GM12878 (cell line): Measurements from ENCODE around the gene SMARCAD1. TPM values are rescaled to one million over a fixed set of nuclear protein-coding genes. Genes with fewer than 3 reads are reported as not detected.

Experiments used
- ATAC-seq: fragments of 200-7000 bp; cut with Tn5 transposase; 3 replicates; pipeline ENCODE4 v1.9.1; 2020; ENCODE audit warnings: mild to moderate bottlenecking, moderate library complexity
- BruUV-seq: library from RNA; stranded (reverse); fragments of 400-500 nt; replicated peaks from 2 replicates; lab custom pipeline; 2021; lab: Mats Ljungman, UMichigan
- CTCF ChIA-PET: fragments of 300-600 bp; sonication (Branson Sonifier 250); formaldehyde crosslinking; extraction: SDS; loops from one replicate; lab custom pipeline; 2021; ENCODE audit warnings: inconsistent platforms; lab: Yijun Ruan, JAX
- POLR2A ChIA-PET: fragments of 350-600 bp; formaldehyde crosslinking; extraction: SDS; loops from one replicate; lab custom pipeline; 2021; ENCODE audit warnings: inconsistent platforms; lab: Charles Lee
- RAD21 ChIA-PET: fragments of 300-600 bp; sonication (Branson Sonifier 250); formaldehyde crosslinking; loops from one replicate; lab custom pipeline; 2023; ENCODE audit warnings: antibody characterized with exemption; ENCODE audit not compliant: unreplicated experiment; lab: Charles Lee
- SMC1A ChIA-PET: fragments of 300-600 bp; sonication (Branson Sonifier 250); formaldehyde crosslinking; loops from one replicate; lab custom pipeline; 2023; ENCODE audit not compliant: unreplicated experiment, uncharacterized antibody; lab: Charles Lee
- DNase-seq: peaks from one replicate; pipeline ENCODE4 v3.0.0-alpha.2; 2011; ENCODE audit warnings: low read depth, low spot score
- FAIRE-seq: peaks from 3 replicates; lab custom pipeline; 2011; peaks lifted over from hg19 to GRCh38; lab: Jason Lieb, UNC
- H2AFZ ChIP-seq: 2 replicates; pipeline ENCODE4 v1.6.0; 2011; ENCODE audit warnings: low read depth, low read length, control low read depth; ENCODE audit not compliant: control insufficient read depth
- H3K27ac ChIP-seq: 2 replicates; pipeline ENCODE4 v1.5.1; 2011; ENCODE audit warnings: control low read depth; ENCODE audit not compliant: control insufficient read depth, insufficient read depth
- H3K27me3 ChIP-seq, 2 experiments: replicated peaks in 1 of 2; 2 replicates each; pipeline versions ENCODE4 v1.6.0 to v1.6.1; 2011; ENCODE audit warnings: low read length in 1 of 2; ENCODE audit not compliant: control insufficient read depth in 2 of 2, insufficient read depth in 2 of 2
- H3K36me3 ChIP-seq, 2 experiments: 2 replicates each; pipeline ENCODE4 v1.5.1; 2011; ENCODE audit warnings: low read length in 1 of 2; ENCODE audit not compliant: control insufficient read depth in 2 of 2, insufficient read depth in 2 of 2
- H3K4me1 ChIP-seq: 2 replicates; pipeline ENCODE4 v1.6.1; 2011; ENCODE audit warnings: mild to moderate bottlenecking, low read length, moderate library complexity, mixed read lengths; ENCODE audit not compliant: control insufficient read depth, insufficient read depth
- H3K4me2 ChIP-seq: 2 replicates; pipeline ENCODE4 v1.6.0; 2011; ENCODE audit warnings: control low read depth; ENCODE audit not compliant: control insufficient read depth, insufficient read depth
- H3K4me3 ChIP-seq: fragments of 200-600 bp; sonication (generic); 2 replicates; pipeline ENCODE4 v1.5.1; 2016
- H3K79me2 ChIP-seq: 2 replicates; pipeline ENCODE4 v1.6.0; 2011; ENCODE audit warnings: low read length; ENCODE audit not compliant: control insufficient read depth, insufficient read depth
- H3K9ac ChIP-seq: 2 replicates; pipeline ENCODE4 v1.8.0; 2011; ENCODE audit warnings: low read length, control low read depth, mixed read lengths; ENCODE audit not compliant: control insufficient read depth, insufficient read depth
- H3K9me3 ChIP-seq: replicated peaks from 3 replicates; pipeline ENCODE4 v1.5.1; 2011; ENCODE audit warnings: mild to moderate bottlenecking, low read length; ENCODE audit not compliant: control insufficient read depth, insufficient read depth
- H4K20me1 ChIP-seq: 2 replicates; pipeline ENCODE4 v1.6.0; 2011; ENCODE audit not compliant: control insufficient read depth, insufficient read depth
- ATF7 ChIP-seq: fragments of 450-650 bp; IDR thresholded peaks from 2 replicates; pipeline ENCODE4 v1.6.1; 2016; ENCODE audit warnings: low read depth, mild to moderate bottlenecking
- JUNB ChIP-seq: IDR thresholded peaks from 2 replicates; pipeline ENCODE4 v1.6.1; 2016; ENCODE audit warnings: antibody characterized with exemption, mild to moderate bottlenecking
- KAT2A ChIP-seq: conservative IDR thresholded peaks from 2 replicates; pipeline ENCODE4 v1.6.1; 2011; ENCODE audit warnings: low read depth, low read length; ENCODE audit not compliant: control insufficient read depth
- MLLT1 ChIP-seq: fragments of 450-650 bp; IDR thresholded peaks from 2 replicates; pipeline ENCODE4 v1.6.1; 2016; ENCODE audit warnings: mild to moderate bottlenecking
- MTA3 ChIP-seq: IDR thresholded peaks from 2 replicates; pipeline ENCODE4 v1.6.1; 2012; ENCODE audit warnings: low read length, inconsistent platforms, borderline replicate concordance
- NR2C2 ChIP-seq: IDR thresholded peaks from 2 replicates; pipeline ENCODE4 v1.6.1; 2011; ENCODE audit warnings: borderline replicate concordance, low read depth; ENCODE audit not compliant: control insufficient read depth, insufficient read length
- REST ChIP-seq: IDR thresholded peaks from 2 replicates; pipeline ENCODE4 v1.6.1; 2012; ENCODE audit warnings: mild to moderate bottlenecking, low read depth, low read length
- RFX5 ChIP-seq: IDR thresholded peaks from 2 replicates; pipeline ENCODE4 v1.6.1; 2011; ENCODE audit warnings: low read depth, low read length, improper control_type of control experiment
- SMARCA5 ChIP-seq: fragments of 450-650 bp; IDR thresholded peaks from 2 replicates; pipeline ENCODE4 v1.6.1; 2017; ENCODE audit warnings: mild to moderate bottlenecking
- SUZ12 ChIP-seq: fragments of 200-600 bp; sonication (generic); IDR thresholded peaks from one replicate; pipeline ENCODE4 v1.6.1; 2018; ENCODE audit warnings: antibody characterized with exemption, mild to moderate bottlenecking; ENCODE audit not compliant: unreplicated experiment
- TARDBP ChIP-seq: IDR thresholded peaks from 2 replicates; pipeline ENCODE4 v1.6.1; 2016; ENCODE audit warnings: borderline replicate concordance
- ZBED1 ChIP-seq: IDR thresholded peaks from 2 replicates; pipeline ENCODE4 v1.6.1; 2016; ENCODE audit warnings: borderline replicate concordance
- ZNF207 ChIP-seq: fragments of 450-650 bp; IDR thresholded peaks from 2 replicates; pipeline ENCODE4 v1.6.1; 2014; ENCODE audit warnings: antibody characterized with exemption, mild to moderate bottlenecking, borderline replicate concordance
- ZNF592 ChIP-seq: fragments of 450-650 bp; IDR thresholded peaks from 2 replicates; pipeline ENCODE4 v1.6.1; 2017; ENCODE audit warnings: mild to moderate bottlenecking, moderate library complexity
- WGBS: methylation state at CpG from one replicate; pipeline ENCODE4 v1.1.6; 2016; ENCODE audit warnings: low lambda C conversion rate; ENCODE audit not compliant: insufficient replicate concordance, insufficient coverage; ENCODE audit errors: missing lambda C conversion rate; 5-methylcytosine and 5-hydroxymethylcytosine counted together
- in situ Hi-C: fragments of 300-500 bp; cut with MboI; formaldehyde crosslinking; loops from 9 replicates; pipeline ENCODE4 v1.14.3; 2018; ENCODE audit warnings: mixed read lengths
- intact Hi-C: fragments of 100-400 bp; cut with micrococcal nuclease; formaldehyde crosslinking; loops from one replicate; pipeline ENCODE4 v1.14.2; 2022; ENCODE audit not compliant: unreplicated experiment
- polyA plus RNA-seq, 11 experiments: library from polyadenylated mRNA; depleted of rRNA in 4 of 11; unstranded in 6 of 11; stranded (reverse) in 5 of 11; fragments of >200 nt; fragmentation: Nextera tagmentation in 4 of 11; fragmentation: Illumina TruSeq in 1 of 11; extraction: Ambion mirVana in 4 of 11; extraction: Trizol in 1 of 11; gene quantifications; 1 replicate in 1 of 11; 2 replicates in 10 of 11; pipeline versions ENCODE4 v1.2.1 to v1.2.3, GENCODE V29; 2011 to 2016; ENCODE audit warnings: inconsistent platforms in 2 of 11, missing spikeins in 2 of 11, low read depth in 1 of 11
- total RNA-seq, 4 experiments: library from RNA; depleted of rRNA in 3 of 4; stranded (reverse); fragments of >200 nt in 3 of 4; fragmentation: Illumina TruSeq in 1 of 4; extraction: Trizol in 1 of 4; gene quantifications; 2 replicates each; pipeline versions ENCODE4 v1.2.1 to v1.2.3, GENCODE V29; 2013 to 2021

The SMARCAD1 gene
- total and polyA plus RNA-seq, 10 of the 15 experiments (the other 5 are each of a cell fraction or from before 2014, with no cell fraction given), result 7.6 to 41.2 (median 27.7) TPM

- Histone ChIP-seq H2AFZ (no peak overlapping the region), H3K9me3 (no peaks in the 10 kb centered on the region), H3K4me3 (no peak overlapping the region), H3K4me2 (no peak overlapping the region), H3K79me2 (no peaks in the 10 kb centered on the region), H3K27me3 (no peaks in the 10 kb centered on the region), H3K27ac (no peak overlapping the region), H4K20me1 (no peaks in the 10 kb centered on the region), H3K9ac (no peak overlapping the region), H3K4me1 (no peaks in the 10 kb centered on the region), H3K36me3 (no peaks in the 10 kb centered on the region)
- SMC1A ChIA-PET, result no interaction called here
- no peak for DNase-seq
- CTCF ChIA-PET, result no interaction called here
- no TSS peak for BruUV-seq
- POLR2A ChIA-PET, result no interaction called here
- FAIRE-seq, result no peak
- ATAC-seq, result no peak
- intact Hi-C loops, result no loop called here
- RAD21 ChIA-PET, result no interaction called here
- 70% methylated on average over 4 of the region's 4 CpGs for WGBS
- in situ Hi-C loops, result no loop called here
- TF ChIP-seq RFX5 (no peak), ATF7 (no peak), ZNF207 (no peak), KAT2A (no peak), ZBED1 (no peak), TARDBP (no peak), REST (no peak), SUZ12 (no peak), ZNF592 (no peak), JUNB (no peak), MTA3 (no peak), SMARCA5 (no peak), NR2C2 (no peak), MLLT1 (no peak)
Observed at GRCh38 chr4:94298725-94299252, 91.1 kb downstream of the SMARCAD1 start.
